Measurements from ENCODE around the gene TRIL.

GRCh38 chr7:28984631-28985030 lies 26.5 kb upstream of the TRIL start:
- TF ChIP-seq EP300 (conservative IDR thresholded peaks at IDR 0.05; ENCODE audit: poor library complexity, severe bottlenecking): no peak
- TF ChIP-seq RAD21 (conservative IDR thresholded peaks at IDR 0.05): no peak
- TF ChIP-seq CTCF (IDR thresholded peaks at IDR 0.05; ENCODE audit: poor library complexity, severe bottlenecking): no peak
- TF ChIP-seq REST (IDR thresholded peaks at IDR 0.05; ENCODE audit: borderline replicate concordance): no peak

Measured in neural cell (in vitro differentiated cells).